Endothelial cell (in vitro differentiated cells): ENCODE data around the gene TRIM14. TPM values are rescaled to one million over a fixed set of nuclear protein-coding genes. Genes with fewer than 3 reads are reported as not detected.

Source experiments
- DNase-seq: peaks from one replicate; pipeline ENCODE4 v3.0.0; 2021; ENCODE audit warnings: low spot score
- H3K27ac Mint-ChIP-seq: one replicate; pipeline ENCODE4 v1.8.0; 2021; ENCODE audit warnings: mixed read lengths, inconsistent platforms; ENCODE audit not compliant: unreplicated experiment
- H3K27me3 Mint-ChIP-seq: one replicate; pipeline ENCODE4 v1.8.0; 2021; ENCODE audit warnings: mild to moderate bottlenecking, moderate library complexity, mixed read lengths, inconsistent platforms; ENCODE audit not compliant: unreplicated experiment
- H3K36me3 Mint-ChIP-seq: one replicate; pipeline ENCODE4 v1.8.0; 2021; ENCODE audit warnings: mild to moderate bottlenecking, low read depth, mixed read lengths, inconsistent platforms; ENCODE audit not compliant: unreplicated experiment
- H3K4me1 Mint-ChIP-seq: one replicate; pipeline ENCODE4 v1.8.0; 2021; ENCODE audit warnings: mild to moderate bottlenecking, mixed read lengths, inconsistent platforms; ENCODE audit not compliant: unreplicated experiment
- H3K4me3 Mint-ChIP-seq: one replicate; pipeline ENCODE4 v1.8.0; 2021; ENCODE audit warnings: mild to moderate bottlenecking, mixed read lengths, inconsistent platforms; ENCODE audit not compliant: unreplicated experiment
- H3K9me3 Mint-ChIP-seq: one replicate; pipeline ENCODE4 v1.8.0; 2021; ENCODE audit warnings: mixed read lengths, inconsistent platforms; ENCODE audit not compliant: unreplicated experiment
- CTCF ChIP-seq: fragments of 200-600 bp; sonication (generic); IDR thresholded peaks from one replicate; pipeline ENCODE4 v1.5.0; 2021; ENCODE audit warnings: antibody characterized with exemption; ENCODE audit not compliant: unreplicated experiment
- total RNA-seq: library from RNA; stranded (reverse); fragmentation: NEBNext Ultra II Directional; extraction: Animal tissue kit (Norgen Biotek cat#: 25700); gene quantifications from one replicate; pipeline ENCODE4 v1.2.1, GENCODE V29; 2021; ENCODE audit not compliant: unreplicated experiment

The TRIM14 gene
- total RNA-seq, 1 donor from 2014 or later, result 0.97 TPM

GRCh38 chr9:98097836-98098235 is 21.2 kb downstream of the TRIM14 start:
- Mint-ChIP-seq H3K27me3 (peaks cover 4% of the 10 kb centered on the region), H3K4me1 (no peaks in the 10 kb centered on the region), H3K4me3 (no peak overlapping the region), H3K9me3 (no peaks in the 10 kb centered on the region), H3K36me3 (no peaks in the 10 kb centered on the region), H3K27ac (no peak overlapping the region)
- no peak for DNase-seq
- TF ChIP-seq CTCF, result no peak

GRCh38 chr9:98096091-98096490 is 22.9 kb downstream of the TRIM14 start:
- no peaks in the 10 kb centered on the region for H3K4me1 Mint-ChIP-seq
- H3K27me3 Mint-ChIP-seq, result peaks cover 4% of the 10 kb centered on the region

GRCh38 chr9:98095401-98095800 is 23.6 kb downstream of the TRIM14 start:
- Mint-ChIP-seq H3K36me3 (no peaks in the 10 kb centered on the region), H3K9me3 (no peaks in the 10 kb centered on the region), H3K27me3 (peaks cover 3% of the 10 kb centered on the region), H3K4me1 (no peaks in the 10 kb centered on the region), H3K4me3 (no peak overlapping the region), H3K27ac (no peak overlapping the region)
- no peak for TF ChIP-seq CTCF
- no peak for DNase-seq

More at GRCh38 chr9:98096091-98096490, 22.9 kb downstream of the TRIM14 start:
- H3K9me3 Mint-ChIP-seq, result no peaks in the 10 kb centered on the region
- no peak for DNase-seq
- no peak overlapping the region for H3K4me3 Mint-ChIP-seq
- no peak for TF ChIP-seq CTCF
- H3K27ac Mint-ChIP-seq, result no peak overlapping the region
- H3K36me3 Mint-ChIP-seq, result no peaks in the 10 kb centered on the region

GRCh38 chr9:98094851-98095250 is 24.2 kb downstream of the TRIM14 start:
- DNase-seq, result no peak
- Mint-ChIP-seq H3K9me3 (no peaks in the 10 kb centered on the region), H3K27ac (no peak overlapping the region), H3K36me3 (no peaks in the 10 kb centered on the region), H3K27me3 (peaks cover 3% of the 10 kb centered on the region), H3K4me1 (no peaks in the 10 kb centered on the region), H3K4me3 (no peak overlapping the region)
- TF ChIP-seq CTCF, result no peak

- TF ChIP-seq CTCF, result no peak
- H3K4me1 Mint-ChIP-seq, result no peaks in the 10 kb centered on the region
- no peaks in the 10 kb centered on the region for H3K9me3 Mint-ChIP-seq
- H3K36me3 Mint-ChIP-seq, result no peaks in the 10 kb centered on the region
- peaks cover 3% of the 10 kb centered on the region for H3K27me3 Mint-ChIP-seq
- no peak overlapping the region for H3K4me3 Mint-ChIP-seq
- no peak for DNase-seq
- H3K27ac Mint-ChIP-seq, result no peak overlapping the region
Measured at GRCh38 chr9:98094316-98094715, 24.7 kb downstream of the TRIM14 start.
